GM19193 (cell line): Measurements from ENCODE around the gene FBXL19.
A peak's percentile ranks its signal among the peaks of the same experiment; 100 is the strongest.

Source experiments
- POLR2A ChIP-seq: IDR thresholded peaks from 4 replicates; pipeline ENCODE4 v1.6.1; 2011; ENCODE audit not compliant: insufficient read depth, insufficient read length; ENCODE audit errors: extremely low read depth

Gene FBXL19

DNA sequence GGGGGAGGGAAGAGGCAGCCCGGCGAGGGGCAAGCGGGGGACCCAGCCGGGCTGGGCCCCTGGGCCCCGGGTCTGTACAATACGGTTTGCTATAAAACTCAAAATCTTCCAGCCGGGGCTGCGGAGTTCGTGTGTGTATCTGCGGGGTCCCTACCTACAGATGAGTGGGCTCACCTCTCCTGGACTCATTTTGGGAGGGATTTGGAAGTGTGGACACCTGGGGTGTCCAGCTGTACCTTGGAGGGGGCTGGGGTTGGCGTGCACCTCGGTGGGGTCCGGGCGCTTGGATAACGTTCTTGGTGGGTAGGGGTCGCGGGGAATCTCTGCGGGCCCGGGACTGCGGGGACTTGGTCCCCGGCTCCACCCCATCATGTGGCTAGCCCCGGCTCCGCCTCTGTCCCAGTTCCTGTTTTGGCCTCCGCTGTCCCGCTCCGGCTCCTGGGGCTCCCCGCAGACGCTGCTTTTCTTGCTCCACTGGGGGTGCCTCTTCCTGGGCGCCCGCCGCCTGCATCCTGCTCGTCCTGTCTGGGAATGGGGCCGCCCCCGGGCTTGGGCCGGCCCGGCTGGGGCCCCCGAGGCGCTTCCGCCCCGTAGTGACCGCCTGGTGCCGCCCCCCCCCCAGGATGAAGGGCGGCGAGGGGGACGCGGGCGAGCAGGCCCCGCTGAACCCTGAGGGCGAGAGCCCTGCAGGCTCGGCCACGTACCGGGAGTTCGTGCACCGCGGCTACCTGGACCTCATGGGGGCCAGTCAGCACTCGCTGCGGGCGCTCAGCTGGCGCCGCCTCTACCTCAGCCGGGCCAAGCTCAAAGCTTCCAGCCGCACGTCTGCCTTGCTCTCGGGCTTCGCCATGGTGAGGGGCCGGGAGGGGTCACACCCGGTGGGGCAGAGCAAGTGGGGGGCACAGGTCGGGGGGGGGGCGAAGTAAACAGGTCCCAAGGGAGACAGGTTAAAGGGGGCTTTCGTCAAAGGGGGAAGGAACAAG, 25.6 kb downstream of the FBXL19 start, which contains the start of gene ORAI3:
TSS of gene ORAI3 (plus strand) at position 402 of the 983 bp plus-strand sequence. CDS start at position 624, 222 bp downstream.
- peak; percentile 76 for TF ChIP-seq POLR2A

DNA sequence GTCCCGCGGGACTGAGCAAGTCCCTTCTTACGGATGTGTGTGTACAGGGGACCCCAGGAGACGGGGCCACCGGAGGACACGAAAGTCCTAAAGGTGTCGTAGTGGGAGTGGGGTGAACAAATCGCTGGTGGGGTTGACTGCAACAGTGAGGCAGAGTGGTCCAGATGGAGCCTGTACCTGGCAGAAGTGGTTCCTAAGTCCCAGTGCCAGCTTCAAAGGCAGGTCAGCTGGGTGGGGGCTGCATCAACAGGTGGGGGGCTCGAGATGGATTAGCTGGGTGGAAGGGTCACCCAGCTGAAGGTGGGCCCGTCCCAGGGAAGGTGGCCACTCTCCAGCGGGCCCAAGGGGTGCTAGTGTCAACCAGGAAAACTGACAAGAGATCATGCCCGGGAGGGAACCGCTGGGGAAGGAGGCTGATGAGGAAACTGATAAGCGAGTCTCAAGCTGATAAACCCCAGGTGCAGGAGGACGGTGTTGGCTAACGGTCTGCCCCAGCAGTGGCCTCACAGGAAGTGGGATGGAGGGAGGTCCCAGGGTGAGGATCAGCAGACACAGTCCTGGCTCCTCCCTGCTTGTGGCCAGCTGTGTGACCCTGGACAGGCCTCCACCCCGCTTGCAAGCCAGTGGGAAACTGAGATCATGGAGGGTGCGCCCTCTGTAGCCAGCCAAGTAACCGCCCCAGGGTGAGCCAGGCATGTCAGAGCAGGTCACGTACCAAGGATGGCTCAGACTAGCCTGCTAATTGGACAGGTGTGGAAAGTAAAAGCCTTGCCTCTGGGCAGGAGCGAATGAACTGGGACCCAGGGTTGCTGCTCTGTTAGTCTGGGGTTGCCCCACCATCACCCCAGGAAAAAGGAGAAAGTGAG, 26.5 kb downstream of the FBXL19 start:
- peak; percentile 83 for TF ChIP-seq POLR2A

DNA sequence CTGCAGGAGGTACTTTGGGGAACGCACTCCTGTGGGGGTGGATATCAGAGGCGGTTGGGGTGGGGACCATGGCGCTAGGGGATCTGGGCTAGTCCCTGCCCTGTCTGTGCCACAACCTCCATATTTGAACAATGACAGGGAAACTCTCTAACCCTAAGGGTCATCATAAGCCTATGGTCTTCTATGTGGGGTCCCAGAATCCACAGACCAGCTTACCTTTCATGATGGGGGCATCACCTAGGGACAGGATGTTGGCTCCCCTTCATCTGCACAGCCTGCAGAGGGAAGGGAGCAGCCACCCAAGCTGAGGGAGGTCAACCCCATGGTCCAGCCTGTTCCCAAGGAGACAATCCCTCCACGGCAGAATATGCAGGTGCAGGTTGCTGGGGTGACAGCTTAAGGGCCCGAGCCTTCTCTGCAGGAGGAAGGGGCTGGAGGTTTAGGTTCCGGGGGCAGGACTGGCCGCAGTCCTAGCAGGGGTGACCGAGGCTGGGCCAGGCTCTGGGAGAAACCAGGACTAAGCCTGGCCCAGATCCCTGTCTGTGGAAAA, 27.2 kb downstream of the FBXL19 start:
- no peak for TF ChIP-seq POLR2A

DNA sequence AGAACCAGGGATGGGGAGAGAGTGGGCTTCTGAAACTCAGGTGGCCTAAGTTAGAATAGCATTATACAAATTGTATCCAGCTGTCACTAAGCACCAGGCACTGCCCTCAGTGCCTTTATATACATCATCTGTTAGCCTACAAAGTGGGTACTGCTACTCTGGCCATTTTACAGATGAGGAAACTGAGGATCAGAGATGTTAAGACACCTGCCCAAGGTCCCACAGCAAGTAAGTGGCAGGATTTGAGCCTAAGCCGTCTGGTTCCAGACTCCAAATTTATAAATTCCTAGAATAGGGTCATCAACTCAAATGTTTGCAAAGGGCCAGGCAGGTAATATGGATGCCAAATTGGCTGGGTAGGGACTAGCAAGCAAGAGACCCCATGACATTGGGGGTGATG, 27.8 kb downstream of the FBXL19 start:
- TF ChIP-seq POLR2A, result no peak

DNA sequence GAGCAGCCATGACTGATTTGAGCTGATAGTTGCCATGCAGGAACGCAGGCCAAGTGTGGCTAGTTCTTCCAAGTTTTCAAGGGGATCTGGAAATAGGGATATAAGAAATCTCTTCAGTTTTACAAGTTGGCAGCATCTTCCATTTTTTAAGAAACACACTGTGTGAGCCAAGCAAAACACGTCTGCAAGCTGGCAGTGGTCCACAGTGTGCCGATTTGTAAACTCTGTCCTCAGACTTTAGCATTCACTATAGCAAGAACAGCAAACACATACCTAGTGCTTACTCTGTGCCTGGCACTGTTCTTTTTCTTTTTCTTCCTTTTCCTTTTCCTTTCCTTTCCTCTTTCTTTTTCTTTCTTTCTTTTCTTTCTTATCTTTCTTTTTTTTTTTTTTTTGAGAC, 28.4 kb downstream of the FBXL19 start:
- no peak for TF ChIP-seq POLR2A

DNA sequence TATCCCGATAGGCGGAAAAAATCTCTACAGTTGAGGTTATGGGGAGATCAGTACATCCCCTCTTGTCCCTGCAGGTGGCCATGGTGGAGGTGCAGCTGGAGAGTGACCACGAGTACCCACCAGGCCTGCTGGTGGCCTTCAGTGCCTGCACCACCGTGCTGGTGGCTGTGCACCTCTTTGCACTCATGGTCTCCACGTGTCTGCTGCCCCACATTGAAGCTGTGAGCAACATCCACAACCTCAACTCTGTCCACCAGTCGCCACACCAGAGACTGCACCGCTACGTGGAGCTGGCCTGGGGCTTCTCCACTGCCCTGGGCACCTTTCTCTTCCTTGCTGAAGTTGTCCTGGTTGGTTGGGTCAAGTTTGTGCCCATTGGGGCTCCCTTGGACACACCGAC, 29.7 kb downstream of the FBXL19 start:
- no peak for TF ChIP-seq POLR2A

DNA sequence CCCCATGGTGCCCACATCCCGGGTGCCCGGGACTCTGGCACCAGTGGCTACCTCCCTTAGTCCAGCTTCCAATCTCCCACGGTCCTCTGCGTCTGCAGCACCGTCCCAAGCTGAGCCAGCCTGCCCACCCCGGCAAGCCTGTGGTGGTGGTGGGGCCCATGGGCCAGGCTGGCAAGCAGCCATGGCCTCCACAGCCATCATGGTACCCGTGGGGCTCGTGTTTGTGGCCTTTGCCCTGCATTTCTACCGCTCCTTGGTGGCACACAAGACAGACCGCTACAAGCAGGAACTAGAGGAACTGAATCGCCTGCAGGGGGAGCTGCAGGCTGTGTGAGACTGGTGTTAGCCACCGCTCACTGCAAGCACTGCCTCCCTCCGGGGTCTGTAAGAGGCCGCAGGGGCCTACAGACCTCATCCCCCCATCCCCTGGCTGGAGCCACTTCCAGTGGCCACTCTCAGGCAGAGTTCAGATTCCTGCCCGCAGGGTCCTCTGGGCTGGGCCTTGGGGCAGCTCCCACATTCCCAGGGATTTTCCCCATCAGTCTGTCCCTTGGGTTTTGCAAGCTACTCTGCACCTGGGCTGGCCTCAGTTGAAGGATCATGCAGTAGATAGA, 30.2 kb downstream of the FBXL19 start:
- no peak for TF ChIP-seq POLR2A

DNA sequence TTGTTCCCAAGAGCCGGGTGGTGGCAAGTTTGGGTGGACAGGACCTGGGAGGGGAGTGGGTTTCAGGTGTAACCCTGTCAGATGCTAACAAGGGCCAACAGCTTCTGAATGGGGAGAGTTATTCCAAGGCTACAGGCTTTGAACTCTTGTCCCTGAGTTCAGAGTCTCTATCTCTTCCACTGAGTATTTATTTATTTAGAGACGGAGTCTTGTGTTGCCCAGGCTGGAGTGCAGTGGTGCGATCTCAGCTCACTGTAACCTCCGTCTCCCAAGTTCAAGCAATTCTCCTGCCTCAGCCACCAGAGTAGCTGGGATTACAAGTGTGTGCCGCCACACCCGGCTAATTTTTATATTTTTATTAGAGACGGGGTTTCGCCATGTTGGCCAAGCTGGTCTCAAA, 31.6 kb downstream of the FBXL19 start:
- no peak for TF ChIP-seq POLR2A

DNA sequence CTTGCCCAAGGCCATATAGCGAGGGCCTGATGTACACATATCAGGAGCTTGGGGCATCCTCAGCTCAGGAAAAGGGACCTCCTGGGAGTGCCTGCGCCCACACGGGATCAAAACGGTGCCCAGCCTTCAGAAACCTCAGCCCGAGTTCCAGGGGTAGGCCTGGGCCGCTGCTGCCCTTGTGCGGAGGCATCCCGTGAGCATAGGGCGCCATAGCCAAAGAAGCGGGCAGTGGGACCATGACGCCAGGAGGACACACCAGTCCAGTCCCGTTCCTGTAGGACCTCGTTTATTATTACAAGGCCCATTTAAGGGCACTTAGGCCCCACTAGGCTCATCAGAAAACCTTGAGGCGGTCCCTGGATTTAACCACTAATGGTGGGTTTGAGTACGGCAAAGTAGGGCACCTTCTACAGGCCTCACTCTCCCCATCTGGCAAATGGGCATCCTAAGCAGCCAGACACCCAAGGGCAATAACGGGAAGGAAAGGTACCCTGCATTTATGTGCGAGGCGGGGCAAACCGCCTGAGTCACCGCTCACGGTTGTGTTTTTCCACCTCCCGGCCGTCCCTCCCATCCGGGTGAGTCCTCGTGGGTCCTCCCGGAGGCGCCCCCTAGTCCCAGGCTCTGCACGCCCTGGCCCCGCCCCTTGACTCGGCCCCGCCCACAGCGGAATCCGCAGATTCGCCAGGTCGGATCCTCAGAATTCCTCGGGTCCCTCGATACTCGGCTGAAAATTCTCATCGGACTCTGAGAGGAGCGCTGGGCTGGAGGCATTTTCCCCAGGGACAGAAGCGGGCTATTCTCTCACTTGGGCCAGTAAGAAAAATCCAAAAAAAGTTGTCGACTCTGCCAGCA, 33.5 kb downstream of the FBXL19 start:
- no peak for TF ChIP-seq POLR2A

DNA sequence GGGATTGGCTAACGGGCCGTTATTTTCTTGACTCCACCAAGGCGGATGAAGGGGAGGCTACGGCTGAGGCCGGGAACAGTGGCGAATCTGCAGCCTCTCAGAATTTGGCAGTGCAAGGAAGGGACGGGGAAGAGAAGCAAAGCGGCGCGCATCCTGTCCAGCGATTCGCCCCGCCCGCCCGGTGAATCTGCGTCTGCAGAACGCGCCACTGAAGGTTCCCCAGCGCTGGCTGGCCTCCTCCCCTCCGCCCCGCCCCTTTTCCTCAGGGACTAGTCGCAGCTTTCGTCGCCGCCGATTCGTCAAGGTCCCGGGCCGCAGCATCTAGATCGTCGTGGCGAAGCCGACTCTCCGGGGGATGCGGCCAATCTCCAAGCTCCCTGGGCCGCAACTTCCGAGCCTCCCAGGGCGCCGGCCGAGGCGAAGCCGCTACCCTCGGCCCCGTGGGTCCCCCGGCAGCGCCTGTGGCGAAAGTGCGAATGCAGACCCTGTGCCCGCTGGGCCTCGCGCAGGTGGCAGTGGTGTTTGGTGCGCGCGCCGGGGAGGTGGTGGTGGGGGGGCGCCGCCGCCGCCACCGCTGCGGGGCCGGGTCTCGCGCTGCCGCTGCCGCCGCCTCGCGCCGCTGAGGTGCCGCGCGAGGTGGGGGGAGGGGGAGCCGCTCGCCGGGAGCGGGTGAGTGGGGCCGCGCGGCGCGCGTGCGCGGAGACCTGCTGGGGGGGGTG, 34.2 kb downstream of the FBXL19 start, which contains the start of gene SETD1A:
TSS of gene SETD1A (plus strand) at position 299 of the 719 bp plus-strand sequence. CDS start 978 bp downstream, outside the sequence.
- peak; percentile 34 for TF ChIP-seq POLR2A

DNA sequence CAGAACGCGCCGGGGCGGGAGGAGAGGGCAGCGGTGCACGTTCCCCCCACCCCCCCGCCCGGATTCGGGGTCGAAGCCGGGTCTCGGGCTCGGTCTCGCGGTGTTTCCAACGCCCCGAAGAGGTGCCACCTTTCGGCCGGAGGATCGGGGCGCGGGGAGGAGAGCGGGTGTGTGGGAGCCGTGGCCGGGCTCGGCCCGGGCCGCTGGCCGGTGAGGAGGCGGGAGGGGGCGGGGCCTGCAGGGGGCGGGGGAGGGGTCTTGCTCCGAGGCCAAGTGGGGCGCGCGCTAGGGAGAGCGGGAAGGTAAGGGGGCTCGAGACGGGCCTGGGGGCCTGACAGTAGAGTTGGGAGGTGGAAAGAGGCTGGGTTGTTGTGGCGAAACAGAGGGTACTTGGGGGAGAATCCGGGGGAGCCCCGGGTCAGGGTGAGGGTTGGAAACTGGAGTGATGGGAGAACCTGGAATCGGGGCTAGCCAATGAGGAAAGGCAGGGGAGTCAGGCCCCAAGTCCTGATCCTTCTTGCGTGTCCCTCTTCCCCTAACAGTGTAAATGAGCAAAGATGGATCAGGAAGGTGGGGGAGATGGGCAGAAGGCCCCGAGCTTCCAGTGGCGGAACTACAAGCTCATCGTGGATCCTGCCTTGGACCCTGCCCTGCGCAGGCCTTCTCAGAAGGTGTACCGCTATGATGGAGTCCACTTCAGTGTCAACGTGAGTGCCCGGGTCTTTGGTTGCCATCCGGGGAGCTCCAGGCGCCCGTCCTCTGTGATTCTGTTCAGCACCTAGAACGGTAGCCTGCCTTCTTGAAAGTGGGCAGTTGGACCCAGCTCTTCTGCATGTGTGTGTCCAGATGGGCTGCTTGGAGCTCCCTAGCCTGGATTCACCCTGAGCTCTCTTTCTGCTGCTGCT, 35.1 kb downstream of the FBXL19 start:
- TF ChIP-seq POLR2A, result no peak

DNA sequence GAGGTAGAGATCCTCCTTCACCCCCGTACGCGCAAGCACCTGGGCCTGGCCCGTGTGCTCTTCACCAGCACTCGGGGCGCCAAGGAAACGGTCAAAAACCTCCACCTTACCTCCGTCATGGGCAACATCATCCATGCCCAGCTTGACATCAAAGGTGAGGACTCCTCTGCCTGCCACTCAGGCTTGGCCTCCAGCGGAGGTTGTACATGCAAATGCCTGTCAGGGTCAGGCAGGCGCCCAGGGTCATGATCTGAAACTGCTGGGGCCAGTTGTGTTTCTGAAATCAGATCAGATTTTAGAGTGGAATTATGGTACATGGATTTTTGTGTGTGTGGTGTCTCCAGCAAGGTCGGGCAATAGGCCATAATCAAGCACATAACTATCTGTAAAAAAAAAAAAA, 38.0 kb downstream of the FBXL19 start:
- TF ChIP-seq POLR2A, result no peak
